ENCODE measurements around the gene PEX3.
"Not testable (repeated sequence)": the region's sequence is repeated elsewhere in the genome, so short reads cannot be mapped to it uniquely, and the experiment has no call there.

The PEX3 gene

DNA sequence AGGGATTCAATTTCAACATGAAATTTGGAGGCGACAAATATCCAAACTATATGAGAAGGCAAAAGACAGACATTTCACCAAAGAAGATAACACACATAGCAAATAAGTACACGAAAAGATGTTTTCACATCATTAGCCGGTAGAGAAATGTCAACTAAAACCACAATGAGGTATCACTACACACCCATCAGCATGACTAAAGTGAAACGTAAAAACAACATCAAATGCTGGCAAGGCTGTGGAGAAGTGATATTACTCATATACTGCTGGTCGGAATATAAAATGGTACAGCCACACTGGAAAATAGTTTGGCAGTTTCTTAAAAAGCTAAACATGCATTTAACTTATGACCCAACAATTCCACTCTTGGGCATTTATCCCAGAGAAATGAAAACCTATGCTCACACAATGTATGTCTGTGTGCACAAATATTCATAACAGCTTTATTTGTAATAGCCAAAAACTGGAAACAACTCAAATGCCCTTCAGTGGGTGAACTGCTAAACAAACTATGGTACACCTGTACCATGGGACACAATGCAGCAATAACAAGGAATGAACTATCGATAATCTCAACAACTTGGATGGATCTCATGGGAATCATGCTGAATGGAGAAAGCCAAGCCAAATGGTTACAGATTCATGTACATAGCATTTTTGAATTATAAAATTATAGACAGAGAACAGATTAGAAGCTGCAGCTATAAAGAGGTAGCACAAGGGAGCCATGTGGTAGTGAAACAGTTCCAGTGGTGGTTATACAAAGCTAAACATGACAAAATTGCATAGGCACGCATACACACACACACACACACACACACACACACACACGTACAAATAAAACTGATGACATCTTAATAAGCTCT is 8.7 kb upstream of the PEX3 start:
- intact Hi-C loops (cut with DNase I), result no loop called here

DNA sequence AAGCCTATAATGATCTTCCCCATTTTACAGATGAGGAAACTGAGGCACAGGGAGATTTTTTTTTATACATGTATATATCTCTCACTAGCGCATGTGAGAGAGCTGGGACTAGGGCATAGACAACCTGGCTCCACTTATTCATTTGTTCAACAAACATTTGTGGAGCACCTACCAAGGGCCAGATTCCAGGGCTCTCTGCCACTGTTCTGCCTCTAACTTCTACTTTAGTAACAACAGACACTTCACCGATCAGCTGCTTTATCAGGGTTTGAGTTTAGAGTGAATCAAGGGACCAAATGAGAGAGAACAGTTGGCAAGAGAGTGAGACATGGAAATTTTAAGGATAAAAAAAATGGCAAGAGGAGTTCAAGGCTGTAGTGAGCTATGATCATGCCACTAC is 7.5 kb upstream of the PEX3 start:
- intact Hi-C loops (cut with DNase I), result no loop called here
- DNase-seq, result no peak

More for the DNA sequence above, 8.7 kb upstream of the PEX3 start:
- DNase-seq, result no peak

DNA sequence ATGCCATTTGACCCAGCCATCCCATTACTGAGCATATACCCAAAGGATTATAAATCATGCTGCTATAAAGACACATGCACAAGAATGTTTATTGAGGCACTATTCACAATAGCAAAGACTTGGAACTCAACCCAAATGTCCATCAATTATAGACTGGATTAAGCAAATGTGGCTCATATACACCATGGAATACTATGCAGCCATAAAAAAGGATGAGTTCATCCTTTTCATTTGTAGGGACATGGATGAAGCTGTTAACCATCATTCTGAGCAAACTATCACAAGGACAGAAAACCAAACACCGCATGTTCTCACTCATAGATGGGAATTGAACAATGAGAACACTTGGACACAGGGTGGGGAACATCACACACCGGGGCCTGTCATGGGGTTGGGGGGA is 2.7 kb upstream of the PEX3 start:
- intact Hi-C loops (cut with DNase I); DNase-seq: not testable (repeated sequence)

DNA sequence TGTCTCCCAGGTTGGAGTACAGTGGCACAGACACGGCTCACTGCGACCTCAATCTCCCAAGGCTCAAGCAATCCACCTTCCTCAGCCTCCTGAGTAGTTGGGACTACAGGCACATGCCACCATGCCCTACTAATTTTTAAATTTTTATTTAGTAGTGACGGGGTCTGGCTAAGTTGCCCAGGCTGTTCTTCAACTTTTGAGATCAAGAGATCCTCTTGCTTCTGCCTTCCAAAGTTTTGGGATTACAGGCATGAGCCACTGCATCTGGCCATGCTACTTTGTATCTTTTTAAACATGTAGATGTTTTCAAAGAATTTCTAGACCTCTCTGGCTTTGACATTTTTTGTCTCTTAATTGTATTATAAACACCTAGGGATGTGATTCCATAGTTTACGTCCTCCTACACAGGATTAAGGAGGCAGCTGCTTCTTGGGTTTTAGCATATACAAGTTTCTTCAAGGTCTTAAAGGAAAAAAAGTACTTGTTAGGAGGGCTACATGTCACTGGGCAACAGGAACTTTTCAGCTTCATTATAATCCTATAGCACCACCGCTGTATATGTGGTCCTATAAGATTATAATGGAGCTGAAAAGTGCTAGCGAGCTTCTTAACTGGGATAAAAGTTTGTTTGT is 1.4 kb upstream of the PEX3 start:
- intact Hi-C loops (cut with DNase I), result no loop called here
- no peak for DNase-seq

DNA sequence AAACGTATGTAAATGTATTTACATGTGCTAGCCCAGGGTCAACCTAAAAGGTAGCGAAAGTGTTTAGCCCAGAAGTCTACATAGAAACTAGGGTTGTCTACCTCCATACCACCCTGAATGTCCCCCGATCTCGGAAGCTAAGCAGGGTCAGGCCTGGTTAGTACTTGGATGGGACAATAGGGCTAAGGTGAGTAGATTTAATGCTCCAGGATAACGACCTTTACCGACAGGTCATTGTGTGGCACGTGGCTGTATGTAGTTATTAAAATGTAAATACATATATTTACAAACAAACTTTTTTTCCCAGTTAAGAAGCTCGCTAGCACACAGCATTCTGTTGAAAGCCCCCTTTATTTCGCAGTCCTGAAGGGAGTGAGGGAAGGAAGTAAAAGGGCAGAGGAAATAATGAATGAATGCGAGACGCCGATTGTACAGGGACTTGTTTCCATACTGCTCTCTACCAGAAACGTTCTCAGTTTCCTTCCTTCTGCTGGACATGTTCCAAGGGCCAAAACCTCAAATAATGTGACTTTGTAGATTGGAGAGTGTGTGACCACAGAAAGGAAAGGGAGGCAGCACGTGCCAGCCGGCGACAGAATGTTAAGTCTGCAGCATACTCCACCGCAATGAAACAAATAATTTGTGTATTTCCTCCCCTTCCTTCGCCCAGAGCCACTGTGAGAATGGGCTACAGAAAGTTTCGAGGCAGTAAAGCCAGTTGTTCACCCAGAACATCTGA is 722 bp upstream of the PEX3 start:
- DNase-seq, result peak in 18 of 42 donors; percentile 2 to 63 (median 16)
- intact Hi-C loops (cut with DNase I), result no loop called here

DNA sequence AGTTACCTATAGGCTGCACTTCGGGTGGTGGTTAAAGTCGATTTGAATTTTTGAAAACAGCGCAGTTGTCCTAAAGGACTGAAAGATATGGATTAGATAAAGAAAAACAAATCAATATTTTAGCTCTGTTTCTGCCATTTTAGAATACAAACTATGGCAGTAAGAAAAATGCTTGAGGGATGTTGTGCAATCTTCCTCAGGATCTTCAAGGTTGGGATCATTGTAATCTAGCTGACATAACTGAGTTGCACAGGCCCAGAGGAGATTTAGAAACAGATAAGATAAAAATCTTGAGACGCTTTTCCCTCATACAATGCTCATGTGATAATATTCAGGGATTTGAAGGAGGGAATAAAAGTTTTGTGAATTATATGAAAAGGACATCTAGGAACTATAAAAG is 926 bp downstream of the PEX3 start:
- intact Hi-C loops (cut with DNase I), result no loop called here
- DNase-seq, result no peak

DNA sequence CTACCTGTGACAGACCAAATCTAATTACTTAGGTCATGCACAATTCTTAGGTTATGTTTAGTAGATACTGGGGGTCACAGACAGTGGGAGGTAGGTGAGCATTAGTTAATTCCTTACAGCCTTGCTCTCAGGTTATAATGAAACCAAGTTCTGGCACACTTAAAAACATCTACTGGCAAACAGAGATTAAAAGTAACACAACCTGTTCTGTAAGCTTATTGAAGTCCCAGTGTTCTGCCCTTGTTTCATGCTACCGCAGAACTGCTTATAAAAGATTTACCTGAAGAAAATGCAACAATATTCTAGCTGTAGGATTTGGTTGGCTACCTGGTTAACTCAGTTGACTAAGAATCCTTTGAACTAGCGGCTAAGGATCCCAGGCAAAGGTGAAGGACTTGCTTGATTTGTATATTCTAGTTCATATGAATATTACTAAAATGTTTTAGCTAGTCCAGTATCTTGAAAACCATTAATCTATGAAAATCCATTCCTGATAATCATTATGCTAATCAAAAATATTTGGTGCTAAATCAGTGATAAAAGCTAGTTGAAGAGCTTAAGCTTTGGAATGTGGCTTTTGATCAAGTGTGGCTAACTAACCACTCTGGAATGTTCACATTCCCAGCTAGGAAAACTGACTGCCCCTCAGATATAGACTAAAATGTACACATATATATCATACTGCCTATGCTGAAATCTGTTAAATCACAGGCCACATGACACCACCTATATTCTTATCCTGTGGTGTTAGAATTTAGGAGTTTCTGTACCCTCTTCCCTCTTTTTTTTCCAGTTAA is 7.2 kb downstream of the PEX3 start:
- no peak for DNase-seq
- intact Hi-C loops (cut with DNase I), result no loop called here

DNA sequence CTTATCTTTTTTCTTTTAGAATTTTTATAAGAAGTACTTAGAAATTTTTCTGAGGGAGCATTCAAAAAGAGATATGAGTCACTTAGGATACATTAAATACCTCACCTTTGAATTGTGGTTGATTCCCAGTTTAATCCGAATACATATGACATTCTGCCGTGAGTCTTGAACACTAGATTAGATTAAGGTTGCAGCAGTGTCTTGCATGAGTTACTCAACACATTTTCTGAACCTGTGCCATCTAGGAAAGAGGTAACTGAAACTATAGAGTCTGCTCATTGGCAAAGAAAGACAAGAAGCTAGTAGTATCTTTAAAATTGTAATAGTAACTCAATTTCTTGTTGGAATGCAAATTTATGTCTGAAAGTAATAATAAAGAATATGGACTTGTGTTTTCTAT is 14.9 kb downstream of the PEX3 start:
- no peak for DNase-seq
- intact Hi-C loops (cut with DNase I), result no loop called here

DNA sequence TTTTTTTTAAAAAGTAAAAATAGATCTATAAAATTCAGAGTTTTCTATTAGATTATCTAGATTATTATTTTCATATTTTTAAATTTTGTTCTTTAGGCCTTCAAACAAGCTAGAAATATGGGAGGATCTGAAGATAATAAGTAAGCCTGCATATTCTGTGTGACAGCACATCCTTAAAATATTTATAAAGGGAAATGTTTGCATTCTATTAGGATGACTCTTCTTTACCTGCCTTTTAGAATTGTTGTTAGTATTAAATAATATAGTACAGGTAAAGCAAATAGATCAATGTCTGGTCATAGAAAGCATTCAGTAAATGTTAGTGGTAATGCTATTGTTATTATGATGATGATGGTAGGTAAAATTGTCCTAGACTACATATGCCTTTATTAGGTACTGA is 17.4 kb downstream of the PEX3 start:
- no peak for DNase-seq
- intact Hi-C loops (cut with DNase I), result no loop called here

DNA sequence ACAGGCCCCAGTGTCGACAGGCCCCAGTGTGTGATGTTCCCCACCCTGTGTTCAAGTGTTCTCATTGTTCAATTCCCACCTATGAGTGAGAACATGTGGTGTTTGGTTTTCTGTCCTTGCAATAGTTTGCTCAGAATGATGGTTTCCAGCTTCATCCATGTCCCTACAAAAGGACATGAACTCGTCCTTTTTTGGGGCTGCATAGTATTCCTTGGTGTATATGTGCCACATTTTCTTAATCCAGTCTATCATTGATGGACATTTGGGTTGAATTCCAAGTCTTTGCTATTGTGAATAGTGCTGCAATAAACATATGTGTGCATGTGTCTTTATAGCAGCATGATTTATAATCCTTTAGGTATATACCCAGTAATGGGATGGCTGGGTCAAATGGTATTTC is 18.2 kb downstream of the PEX3 start:
- DNase-seq; intact Hi-C loops (cut with DNase I): not testable (repeated sequence)

DNA sequence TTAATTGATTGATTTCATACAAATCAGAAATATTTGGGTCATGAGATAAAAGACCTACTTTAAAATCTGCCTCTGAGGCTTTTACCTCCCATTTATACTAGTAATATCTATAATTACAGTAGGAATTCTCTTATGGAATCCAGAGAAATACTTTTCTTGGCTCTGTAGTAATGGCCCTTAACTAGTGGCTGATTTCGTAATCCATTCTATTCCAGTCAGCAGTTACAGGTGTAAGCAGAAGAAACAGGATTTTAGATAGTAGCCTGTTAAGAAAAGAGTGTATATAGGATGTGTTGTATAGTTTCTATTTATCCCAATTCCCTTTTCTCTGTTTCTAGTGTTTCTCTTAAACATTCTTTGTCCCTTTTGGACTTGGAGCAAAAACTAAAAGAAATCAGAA is 21.2 kb downstream of the PEX3 start:
- intact Hi-C loops (cut with DNase I), result no loop called here
- DNase-seq, result no peak

DNA sequence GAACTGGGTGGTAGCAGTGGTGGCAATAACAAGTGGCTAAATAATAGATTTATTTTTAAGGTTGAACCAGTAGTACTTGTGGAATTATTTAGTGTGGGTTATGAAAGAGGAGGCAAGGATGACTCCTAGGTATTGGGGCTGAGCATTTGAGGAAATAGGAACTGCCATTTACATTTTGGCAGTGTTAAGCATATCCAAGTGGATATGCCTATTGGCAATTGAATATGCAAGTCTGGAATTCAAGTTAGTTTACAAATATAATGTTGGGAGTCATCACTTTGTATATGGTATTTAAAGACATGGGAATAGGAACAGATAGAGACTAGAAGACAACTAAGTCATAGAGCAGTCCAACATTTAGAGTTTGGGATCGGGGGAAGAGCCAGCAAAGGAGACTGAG is 25.9 kb downstream of the PEX3 start:
- no peak for DNase-seq
- intact Hi-C loops (cut with DNase I), result no loop called here

DNA sequence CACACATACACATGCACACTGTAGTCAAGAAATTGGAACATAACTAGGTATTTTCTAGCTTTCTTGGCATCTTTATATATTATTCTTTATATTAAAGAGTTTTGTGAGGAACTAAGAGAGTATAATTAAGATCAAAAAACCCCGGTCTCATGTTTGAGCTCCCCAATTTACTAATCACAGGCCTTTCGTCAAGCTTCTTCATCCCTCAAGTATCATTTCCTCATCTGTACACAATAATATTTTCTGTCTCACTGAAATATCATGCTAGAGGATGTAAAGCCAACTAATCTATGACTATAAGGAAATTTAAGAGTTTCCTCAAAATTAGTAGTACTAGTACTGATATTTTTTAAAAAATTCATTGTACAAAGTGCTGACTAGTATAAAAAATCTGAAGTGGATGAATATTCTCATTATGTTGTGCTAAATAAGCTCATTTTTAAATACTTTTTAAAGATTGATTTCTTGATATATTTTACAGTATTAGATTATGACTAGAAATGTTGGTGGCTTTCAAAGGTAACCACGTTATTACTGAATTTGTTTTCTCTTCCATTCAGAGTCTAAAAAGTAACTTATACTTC is 28.0 kb downstream of the PEX3 start:
- no peak for DNase-seq
- intact Hi-C loops (cut with DNase I), result no loop called here

DNA sequence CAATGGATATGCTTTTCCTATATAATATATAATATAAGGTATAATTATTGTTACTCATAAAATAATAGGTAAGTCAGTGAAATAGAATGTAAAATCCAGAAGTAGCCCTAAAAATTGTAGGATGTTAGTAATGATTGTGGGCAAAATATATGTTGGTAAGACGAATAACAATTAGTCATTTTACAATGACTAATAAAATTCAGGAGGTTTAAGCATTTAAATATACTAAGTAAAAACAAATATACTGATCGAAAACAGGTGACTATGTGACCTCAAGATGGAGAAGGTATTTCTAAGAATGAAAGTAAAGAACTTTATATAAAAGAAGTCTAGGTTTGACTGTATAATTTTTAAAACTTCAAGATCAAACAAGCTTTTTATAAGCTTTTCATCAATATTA is 32.0 kb downstream of the PEX3 start:
- DNase-seq, result no peak
- intact Hi-C loops (cut with DNase I), result no loop called here

DNA sequence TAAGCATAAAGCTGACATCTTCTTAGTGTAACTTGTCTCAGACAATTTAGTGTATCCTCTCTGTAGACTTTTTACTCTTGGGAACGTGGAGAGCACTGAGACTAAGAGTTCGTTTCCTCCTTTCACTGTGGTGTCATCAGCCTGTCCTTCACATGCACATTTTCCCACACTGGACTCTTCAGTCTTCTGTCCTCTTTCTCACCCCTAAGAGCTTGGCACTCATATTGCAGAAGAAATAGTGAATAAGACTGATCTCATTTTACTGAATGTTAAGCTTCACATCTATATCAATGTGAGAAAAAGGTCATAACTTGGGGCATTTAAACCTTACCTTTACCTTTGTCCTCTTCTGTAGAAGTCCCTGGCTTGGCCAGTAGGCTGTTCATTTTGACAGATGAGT is 35.4 kb downstream of the PEX3 start:
- intact Hi-C loops (cut with DNase I), result no loop called here
- no peak for DNase-seq

DNA sequence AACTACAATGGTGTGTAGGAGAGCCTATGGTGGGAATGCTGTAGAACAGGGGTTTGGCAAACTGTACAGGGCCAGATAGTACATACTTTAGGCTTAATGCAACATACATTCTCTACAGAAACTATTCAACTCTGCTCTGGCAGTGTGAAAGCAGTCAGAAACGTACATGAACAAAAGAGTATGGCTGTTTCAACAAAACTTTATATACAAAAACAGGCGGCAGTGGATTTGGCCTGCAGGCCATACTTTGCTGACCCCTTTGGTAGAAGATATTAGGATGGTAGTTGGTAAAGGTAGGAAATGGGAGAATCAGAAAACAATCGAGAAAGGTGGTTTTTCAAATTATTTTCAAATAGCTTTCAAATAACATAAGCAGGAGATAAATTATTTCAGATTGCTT is 36.1 kb downstream of the PEX3 start:
- no peak for DNase-seq
- intact Hi-C loops (cut with DNase I), result no loop called here

DNA sequence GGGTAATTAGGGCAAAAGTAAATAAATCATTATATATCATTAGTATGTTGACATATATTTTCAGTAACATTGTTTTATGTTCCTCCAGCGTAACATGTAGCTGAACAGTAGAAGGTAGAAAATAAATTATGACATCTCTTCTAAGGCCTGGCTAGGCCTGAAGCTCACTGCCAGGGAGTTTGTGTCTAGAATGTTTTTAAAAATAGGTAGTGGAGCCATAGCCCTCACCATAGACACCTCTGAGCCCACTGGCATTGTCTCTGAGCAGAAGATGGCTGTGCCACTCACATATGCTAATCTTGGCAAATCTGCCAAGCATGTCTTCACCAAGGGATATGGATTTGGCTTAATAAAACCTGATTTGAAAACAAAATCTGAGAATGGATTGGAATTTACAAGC is 39.6 kb downstream of the PEX3 start:
- DNase-seq, result no peak
- intact Hi-C loops (cut with DNase I), result no loop called here

DNA sequence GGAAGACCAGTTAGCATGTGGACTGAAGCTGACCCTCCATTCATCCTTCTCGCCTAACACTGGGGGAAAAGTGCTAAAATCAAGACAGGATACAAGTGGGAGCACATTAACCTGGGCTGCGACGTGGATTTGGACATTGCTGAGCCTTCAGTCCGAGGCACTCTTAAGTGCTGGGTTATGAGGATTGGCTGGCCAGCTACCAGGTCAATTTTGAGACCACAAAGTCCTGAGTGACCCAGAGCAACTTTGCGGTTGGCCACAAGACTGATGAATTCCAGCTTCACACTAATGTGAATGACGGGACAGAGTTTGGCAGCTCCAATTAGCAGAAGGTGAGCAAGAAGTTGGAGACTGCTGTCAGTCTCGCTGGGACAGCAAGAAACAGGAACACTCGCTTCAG is 40.2 kb downstream of the PEX3 start:
- DNase-seq, result no peak
- intact Hi-C loops (cut with DNase I), result no loop called here

DNA sequence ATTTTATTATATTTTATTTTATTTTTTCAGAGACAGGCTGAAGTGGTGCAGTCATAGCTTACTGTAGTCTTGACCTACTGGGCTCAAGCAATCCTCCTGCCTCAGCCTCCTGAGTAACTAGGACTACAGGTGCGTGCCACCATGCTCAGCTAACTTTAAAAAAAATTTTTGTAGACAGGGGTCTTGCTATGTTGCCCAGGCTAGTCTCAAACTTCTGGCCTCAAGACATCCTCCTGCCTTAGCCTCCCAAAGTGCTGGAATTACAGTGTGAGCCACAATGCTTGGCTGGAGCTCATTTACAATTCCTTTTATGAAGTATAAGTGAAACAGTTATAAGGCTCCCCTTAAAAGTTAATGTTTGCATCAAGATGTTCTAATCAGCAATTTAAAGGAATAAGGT is 46.4 kb downstream of the PEX3 start:
- no peak for DNase-seq
- intact Hi-C loops (cut with DNase I), result no loop called here
